ENCODE measurements around the gene TPP1. TPM values are rescaled to one million over a fixed set of nuclear protein-coding genes. Genes with fewer than 3 reads are reported as not detected.

TPP1 gene
- total and polyA plus RNA-seq, 2 of the 13 experiments (the other 11 are each of a cell fraction or from before 2014, with no cell fraction given), result 13.9 to 74.6 TPM

GRCh38 chr11:6619004-6619745 is at the start of gene TPP1 (continued):
- TF ChIP-seq BCL3 (CRISPR knock-in tag; IDR thresholded peaks at IDR 0.05) (no peak), ZNF749 (CRISPR knock-in tag; IDR thresholded peaks at IDR 0.05; ENCODE audit: borderline replicate concordance) (no peak), MTF1 (CRISPR knock-in tag; IDR thresholded peaks at IDR 0.05) (no peak), REL (CRISPR knock-in tag; conservative IDR thresholded peaks at IDR 0.05) (no peak), ZNF430 (CRISPR knock-in tag; IDR thresholded peaks at IDR 0.05) (no peak), ZNF367 (CRISPR knock-in tag; IDR thresholded peaks at IDR 0.05; ENCODE audit: borderline replicate concordance) (no peak), DPF2 (CRISPR knock-in tag; IDR thresholded peaks at IDR 0.05; ENCODE audit: borderline replicate concordance, low read depth) (no peak), FOXP1 (IDR thresholded peaks at IDR 0.05) (no peak), FOXP1 (CRISPR knock-in tag; IDR thresholded peaks at IDR 0.05) (no peak), GATAD1 (CRISPR knock-in tag; IDR thresholded peaks at IDR 0.05) (peak; percentile 96), SIX1 (CRISPR knock-in tag; IDR thresholded peaks at IDR 0.05; ENCODE audit: borderline replicate concordance) (no peak), ZFP36L2 (CRISPR knock-in tag; IDR thresholded peaks at IDR 0.05) (no peak), CERS6 (CRISPR knock-in tag; IDR thresholded peaks at IDR 0.05) (no peak), MEIS2 (CRISPR knock-in tag; IDR thresholded peaks at IDR 0.05) (0 out of 2 replicates have a peak, but pooled peaks have one; percentile 40), AGO2 (optimal IDR thresholded peaks at IDR 0.05; ENCODE audit: low read depth, low read length) (no peak), ZNF331 (CRISPR knock-in tag; IDR thresholded peaks at IDR 0.05) (peak; percentile 47; the same call in 1 of the 2 replicates), ZNF501 (CRISPR knock-in tag; IDR thresholded peaks at IDR 0.05) (no peak), ZNF513 (CRISPR knock-in tag; conservative IDR thresholded peaks at IDR 0.05) (no peak), RXRB (CRISPR knock-in tag; IDR thresholded peaks at IDR 0.05; ENCODE audit: borderline replicate concordance) (no peak), BORCS8-MEF2B (CRISPR knock-in tag; IDR thresholded peaks at IDR 0.05) (no peak), GABPB1 (CRISPR knock-in tag; IDR thresholded peaks at IDR 0.05) (peak; percentile 64), ZNF614 (CRISPR knock-in tag; IDR thresholded peaks at IDR 0.05; ENCODE audit: borderline replicate concordance) (peak; percentile 57; the same call in 1 of the 2 replicates), MAX (IDR thresholded peaks at IDR 0.05) (no peak), U2AF2 (IDR thresholded peaks at IDR 0.05; ENCODE audit: low read depth, low read length) (no peak), E2F5 (CRISPR knock-in tag; conservative IDR thresholded peaks at IDR 0.05) (no peak), CEBPG (CRISPR knock-in tag; IDR thresholded peaks at IDR 0.05) (no peak)

Data from HepG2 (cell line).